ENCODE data around the gene SLC25A22. TPM values are rescaled to one million over a fixed set of nuclear protein-coding genes. Genes with fewer than 3 reads are reported as not detected.

The SLC25A22 gene
- polyA plus RNA-seq, 1 experiment, result 25.5 TPM

- CTCF ChIA-PET, result interaction anchor here (1.0 to 1.7 kb wide), 5 partner anchors 10 to 217 kb away, joined by 3 to 6 read pairs (median 5); no protein-coding TSS in a partner anchor
- DNase-seq (ENCODE audit: low read depth), result no peak
- Histone ChIP-seq H3K36me3 (ENCODE audit: control insufficient read depth, insufficient read depth, low read length) (peaks cover 26% of the 10 kb centered on the region), H3K27me3 (ENCODE audit: control insufficient read depth, insufficient read depth, low read length) (no peaks in the 10 kb centered on the region), H3K4me3 (ENCODE audit: low read depth, low read length) (peak overlapping the region; percentile 80)
- no peak for TF ChIP-seq CTCF (IDR thresholded peaks at IDR 0.05; ENCODE audit: insufficient read depth, low read depth, low read length)
- POLR2A ChIA-PET, result interaction anchor here (1.4 to 3.1 kb wide), 2 partner anchors 9 to 10 kb away, joined by 6 to 15 read pairs; partner anchors contain the start of gene TSPAN4
These were observed 35.8 kb upstream of the SLC25A22 start for GRCh38 chr11:833849-834311.

GRCh38 chr11:833114-833791, 35.2 kb upstream of the SLC25A22 start:
- POLR2A ChIA-PET, result interaction anchor here (0.6 to 3.1 kb wide), 4 partner anchors 10 to 73 kb away, joined by 4 to 15 read pairs (median 6); partner anchors contain the start of genes PNPLA2 and TSPAN4
- peak overlapping the region; percentile 80 for H3K4me3 ChIP-seq (ENCODE audit: low read depth, low read length)
- peaks cover 20% of the 10 kb centered on the region for H3K36me3 ChIP-seq (ENCODE audit: control insufficient read depth, insufficient read depth, low read length)
- H3K27me3 ChIP-seq (ENCODE audit: control insufficient read depth, insufficient read depth, low read length), result no peaks in the 10 kb centered on the region
- CTCF ChIA-PET, result interaction anchor here (0.6 to 1.7 kb wide), 7 partner anchors 10 to 217 kb away, joined by 3 to 5 read pairs (median 4); partner anchors contain the start of gene SLC25A22
- DNase-seq (ENCODE audit: low read depth), result no peak
- TF ChIP-seq CTCF (IDR thresholded peaks at IDR 0.05; ENCODE audit: insufficient read depth, low read depth, low read length), result no peak

- no peak for TF ChIP-seq CTCF (IDR thresholded peaks at IDR 0.05; ENCODE audit: insufficient read depth, low read depth, low read length)
- Histone ChIP-seq H3K4me3 (ENCODE audit: low read depth, low read length) (peak within 1 kb of the TSS; percentile 80), H3K27me3 (ENCODE audit: control insufficient read depth, insufficient read depth, low read length) (no peaks in the 10 kb centered on the region), H3K36me3 (ENCODE audit: control insufficient read depth, insufficient read depth, low read length) (peaks cover 15% of the 10 kb centered on the region)
- CTCF ChIA-PET, result interaction anchor here (0.6 to 1.5 kb wide), 5 partner anchors 10 to 84 kb away, joined by 3 to 5 read pairs (median 4); partner anchors contain the start of gene SLC25A22
- POLR2A ChIA-PET, result interaction anchor here (0.6 to 3.1 kb wide), 4 partner anchors 10 to 73 kb away, joined by 4 to 15 read pairs (median 6); partner anchors contain the start of genes PNPLA2 and TSPAN4
- DNase-seq (ENCODE audit: low read depth), result no peak
These were observed 34.5 kb upstream of the SLC25A22 start, which contains the start of gene CD151 for GRCh38 chr11:832529-833113. Gene CD151 (plus strand): TSS chr11:832952. CDS start chr11:836070, 3,118 bp downstream.

GRCh38 chr11:831961-832528, 34.0 kb upstream of the SLC25A22 start:
- TF ChIP-seq CTCF (IDR thresholded peaks at IDR 0.05; ENCODE audit: insufficient read depth, low read depth, low read length), result no peak
- DNase-seq (ENCODE audit: low read depth), result no peak
- Histone ChIP-seq H3K36me3 (ENCODE audit: control insufficient read depth, insufficient read depth, low read length) (peaks cover 9% of the 10 kb centered on the region), H3K27me3 (ENCODE audit: control insufficient read depth, insufficient read depth, low read length) (no peaks in the 10 kb centered on the region), H3K4me3 (ENCODE audit: low read depth, low read length) (peak overlapping the region; percentile 53)
- CTCF ChIA-PET, result interaction anchor here (0.5 to 2.0 kb wide), 4 partner anchors 9 to 168 kb away, joined by 4 to 8 read pairs (median 4); partner anchors contain the start of gene PNPLA2
- POLR2A ChIA-PET, result interaction anchor here (1.1 to 3.1 kb wide), 3 partner anchors 11 to 13 kb away, joined by 4 to 15 read pairs (median 6); partner anchors contain the start of genes PNPLA2 and TSPAN4

Data from BJ (cell line).